GM12892 (cell line): Measurements from ENCODE around the gene CCDC50.

Experiments used
- POLR2A ChIP-seq: IDR thresholded peaks from 2 replicates; pipeline ENCODE4 v1.6.1; 2011; ENCODE audit warnings: low read depth, low read length, control low read depth
- POLR2AphosphoS5 ChIP-seq: IDR thresholded peaks from 2 replicates; pipeline ENCODE4 v1.6.1; 2011; ENCODE audit warnings: low read depth, low read length, control low read depth
- TAF1 ChIP-seq: IDR thresholded peaks from 2 replicates; pipeline ENCODE4 v1.6.1; 2011; ENCODE audit warnings: low read depth, mild to moderate bottlenecking, control low read depth, low read length, borderline replicate concordance

- no peak for TF ChIP-seq POLR2AphosphoS5
- TF ChIP-seq POLR2A = no peak
- no peak for TF ChIP-seq TAF1
Observed at GRCh38 chr3:191314109-191314728, 15.0 kb upstream of the CCDC50 start.
